ENCODE results near the gene AREL1. TPM values are rescaled to one million over a fixed set of nuclear protein-coding genes. Genes with fewer than 3 reads are reported as not detected.

The AREL1 gene
- polyA plus RNA-seq, 1 donor from 2014 or later, result 30.4 TPM

DNA sequence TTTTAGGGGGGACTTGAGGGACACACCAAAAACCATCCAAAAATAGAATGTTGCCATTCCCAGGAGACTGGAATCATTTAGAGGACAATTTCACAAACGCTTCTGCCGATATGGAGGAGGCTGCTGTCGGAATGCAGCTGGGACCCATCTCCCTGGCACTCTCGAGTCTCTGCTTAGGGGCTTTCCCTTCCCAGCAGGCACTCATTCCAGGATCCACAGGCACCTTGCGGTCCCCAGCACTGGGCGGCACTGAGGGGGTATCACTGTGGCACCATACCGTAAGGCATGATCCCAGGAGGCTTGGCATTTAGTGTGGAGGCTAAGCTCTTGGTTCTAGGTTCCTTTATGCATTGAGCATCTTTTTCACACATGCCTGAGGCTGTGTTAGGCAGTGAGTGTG, 64.3 kb downstream of the AREL1 start:
- H2AFZ ChIP-seq (ENCODE audit: low read depth, low read length), result no peak overlapping the region

GRCh38 chr14:74647678-74648461, 65.0 kb downstream of the AREL1 start:
- Histone ChIP-seq H3K79me2 (replicated peaks; ENCODE audit: insufficient read depth, low read length) (no peaks in the 10 kb centered on the region), H3K9me2 (ENCODE audit: insufficient read depth, low read length) (no peaks in the 10 kb centered on the region), H3K9me3 (ENCODE audit: low read length) (no peaks in the 10 kb centered on the region), H4K20me1 (ENCODE audit: insufficient read depth) (no peaks in the 10 kb centered on the region), H3K9ac (ENCODE audit: low read length) (no peak overlapping the region), H3K4me3 (ENCODE audit: low read length) (no peak overlapping the region), H3K27ac (ENCODE audit: low read length) (no peak overlapping the region), H3K36me3 (ENCODE audit: insufficient read depth, low read length) (no peaks in the 10 kb centered on the region), H3K27me3 (ENCODE audit: insufficient read depth, low read depth, low read length) (no peaks in the 10 kb centered on the region), H2AFZ (ENCODE audit: low read depth, low read length) (no peak overlapping the region), H3K4me2 (ENCODE audit: low read length) (no peak overlapping the region), H3F3A (ENCODE audit: insufficient read depth, low read length, poor library complexity, severe bottlenecking) (no peaks in the 10 kb centered on the region)
- TF ChIP-seq REST (IDR thresholded peaks at IDR 0.05; ENCODE audit: borderline replicate concordance) (no peak), CTCF (IDR thresholded peaks at IDR 0.05; ENCODE audit: poor library complexity, severe bottlenecking) (no peak), SMC3 (conservative IDR thresholded peaks at IDR 0.05; ENCODE audit: poor library complexity) (no peak), POLR2AphosphoS5 (IDR thresholded peaks at IDR 0.05) (no peak), EZH2 (IDR thresholded peaks at IDR 0.05; ENCODE audit: borderline replicate concordance, insufficient read depth, low read length, poor library complexity, severe bottlenecking) (no peak)

More for the DNA sequence above, 64.3 kb downstream of the AREL1 start:
- Histone ChIP-seq H3K9me3 (ENCODE audit: low read length) (no peaks in the 10 kb centered on the region), H4K20me1 (ENCODE audit: insufficient read depth) (no peaks in the 10 kb centered on the region), H3K9me2 (ENCODE audit: insufficient read depth, low read length) (no peaks in the 10 kb centered on the region), H3K9ac (ENCODE audit: low read length) (no peak overlapping the region), H3K4me2 (ENCODE audit: low read length) (no peak overlapping the region), H3K27me3 (ENCODE audit: insufficient read depth, low read depth, low read length) (no peaks in the 10 kb centered on the region), H3K79me2 (replicated peaks; ENCODE audit: insufficient read depth, low read length) (no peaks in the 10 kb centered on the region), H3K36me3 (ENCODE audit: insufficient read depth, low read length) (no peaks in the 10 kb centered on the region), H3K27ac (ENCODE audit: low read length) (no peak overlapping the region), H3K4me3 (ENCODE audit: low read length) (no peak overlapping the region), H3F3A (ENCODE audit: insufficient read depth, low read length, poor library complexity, severe bottlenecking) (no peaks in the 10 kb centered on the region)
- no peak for TF ChIP-seq SMC3 (conservative IDR thresholded peaks at IDR 0.05; ENCODE audit: poor library complexity)
- TF ChIP-seq REST (IDR thresholded peaks at IDR 0.05; ENCODE audit: borderline replicate concordance), result no peak
- no peak for TF ChIP-seq EZH2 (IDR thresholded peaks at IDR 0.05; ENCODE audit: borderline replicate concordance, insufficient read depth, low read length, poor library complexity, severe bottlenecking)
- TF ChIP-seq TAF1 (IDR thresholded peaks at IDR 0.05; ENCODE audit: low read depth), result no peak
- no peak for TF ChIP-seq EP300 (conservative IDR thresholded peaks at IDR 0.05; ENCODE audit: poor library complexity, severe bottlenecking)
- no peak for TF ChIP-seq POLR2AphosphoS5 (IDR thresholded peaks at IDR 0.05)
- no peak for TF ChIP-seq CTCF (IDR thresholded peaks at IDR 0.05; ENCODE audit: poor library complexity, severe bottlenecking)
- TF ChIP-seq MXI1 (conservative IDR thresholded peaks at IDR 0.05; ENCODE audit: poor library complexity, severe bottlenecking), result no peak
- TF ChIP-seq RAD21 (conservative IDR thresholded peaks at IDR 0.05), result no peak

Data from neural cell (in vitro differentiated cells).